WTC11 (cell line): ENCODE results near the gene NANOGP8. TPM values are rescaled to one million over a fixed set of nuclear protein-coding genes. Genes with fewer than 3 reads are reported as not detected.

Source experiments
- ATAC-seq: fragments of 200-7000 bp; cut with Tn5 transposase; 2 replicates; pipeline ENCODE4 v1.10.0; 2021; ENCODE audit warnings: mild to moderate bottlenecking, moderate library complexity
- CTCF ChIA-PET: fragments of 300-600 bp; sonication (Branson Sonifier 250); formaldehyde crosslinking; loops from one replicate; lab custom pipeline; 2021; ENCODE audit warnings: antibody characterized with exemption; lab: Charles Lee
- POLR2A ChIA-PET: fragments of 350-600 bp; sonication (Branson Sonifier 250); formaldehyde crosslinking; loops from one replicate; lab custom pipeline; 2021; ENCODE audit warnings: antibody characterized with exemption; lab: Charles Lee
- DNase-seq: peaks from one replicate; pipeline ENCODE4 v3.0.0; 2021; ENCODE audit warnings: low spot score
- H3K27ac Mint-ChIP-seq: 2 replicates; pipeline ENCODE4 v1.8.0; 2021; ENCODE audit warnings: mixed read lengths
- H3K27me3 Mint-ChIP-seq: 2 replicates; pipeline ENCODE4 v1.8.0; 2021; ENCODE audit warnings: low read depth, mild to moderate bottlenecking, moderate library complexity, mixed read lengths
- H3K36me3 Mint-ChIP-seq: 2 replicates; pipeline ENCODE4 v1.8.0; 2021; ENCODE audit warnings: mixed read lengths
- H3K4me1 Mint-ChIP-seq: 2 replicates; pipeline ENCODE4 v1.8.0; 2022; ENCODE audit warnings: mixed read lengths
- H3K4me3 Mint-ChIP-seq: 2 replicates; pipeline ENCODE4 v1.8.0; 2021; ENCODE audit warnings: mild to moderate bottlenecking, moderate library complexity, mixed read lengths
- H3K9me3 Mint-ChIP-seq: 2 replicates; pipeline ENCODE4 v1.8.0; 2021; ENCODE audit warnings: mixed read lengths
- CREB1 ChIP-seq: sonication (generic); formaldehyde crosslinking; IDR thresholded peaks from 2 replicates; pipeline ENCODE4 v1.8.0; 2023; ENCODE audit warnings: mild to moderate bottlenecking, missing genetic modification reagents
- CREM ChIP-seq: sonication (generic); formaldehyde crosslinking; IDR thresholded peaks from 2 replicates; pipeline ENCODE4 v1.8.1; 2022; ENCODE audit warnings: mild to moderate bottlenecking, missing genetic modification reagents, moderate library complexity
- ELF4 ChIP-seq: sonication (generic); formaldehyde crosslinking; IDR thresholded peaks from 2 replicates; pipeline ENCODE4 v1.8.1; 2022; ENCODE audit warnings: low read depth, mild to moderate bottlenecking, moderate library complexity, missing genetic modification reagents
- FOXJ3 ChIP-seq: sonication (generic); formaldehyde crosslinking; IDR thresholded peaks from 2 replicates; pipeline ENCODE4 v1.9.0; 2021; ENCODE audit warnings: missing genetic modification reagents, mild to moderate bottlenecking, borderline replicate concordance
- GABPB1 ChIP-seq: sonication (generic); formaldehyde crosslinking; IDR thresholded peaks from 2 replicates; pipeline ENCODE4 v1.8.1; 2023; ENCODE audit warnings: mild to moderate bottlenecking, missing genetic modification reagents
- NFATC4 ChIP-seq: fragments of 250-450 bp; sonication (Bioruptor Pico); IDR thresholded peaks from 2 replicates; pipeline ENCODE4 v1.9.0; 2021; ENCODE audit warnings: mild to moderate bottlenecking
- NFE2L1 ChIP-seq: sonication (generic); formaldehyde crosslinking; IDR thresholded peaks from 2 replicates; pipeline ENCODE4 v1.8.1; 2023; ENCODE audit warnings: missing genetic modification reagents
- PRRX2 ChIP-seq: fragments of 250-450 bp; sonication (Bioruptor Pico); IDR thresholded peaks from 2 replicates; pipeline ENCODE4 v1.8.0; 2021; ENCODE audit warnings: mild to moderate bottlenecking
- RORB ChIP-seq: fragments of 250-450 bp; sonication (Bioruptor Pico); IDR thresholded peaks from 2 replicates; pipeline ENCODE4 v1.9.0; 2021; ENCODE audit warnings: mild to moderate bottlenecking
- SMAD3 ChIP-seq: sonication (generic); formaldehyde crosslinking; IDR thresholded peaks from 2 replicates; pipeline ENCODE4 v1.8.0; 2022; ENCODE audit warnings: missing genetic modification reagents, mild to moderate bottlenecking, borderline replicate concordance
- SOX15 ChIP-seq: fragments of 250-450 bp; sonication (Bioruptor Pico); IDR thresholded peaks from 2 replicates; pipeline ENCODE4 v1.9.0; 2021; ENCODE audit warnings: mild to moderate bottlenecking
- ZBTB21 ChIP-seq: sonication (generic); formaldehyde crosslinking; IDR thresholded peaks from 2 replicates; pipeline ENCODE4 v1.8.1; 2023; ENCODE audit warnings: mild to moderate bottlenecking, missing genetic modification reagents, borderline replicate concordance
- ZNF138 ChIP-seq: sonication (generic); formaldehyde crosslinking; conservative IDR thresholded peaks from 2 replicates; pipeline ENCODE4 v1.8.1; 2022; ENCODE audit warnings: mild to moderate bottlenecking, moderate library complexity, missing genetic modification reagents
- ZNF232 ChIP-seq: sonication (generic); formaldehyde crosslinking; IDR thresholded peaks from 2 replicates; pipeline ENCODE4 v1.8.0; 2022; ENCODE audit warnings: mild to moderate bottlenecking, missing genetic modification reagents
- ZNF317 ChIP-seq: sonication (generic); formaldehyde crosslinking; IDR thresholded peaks from 2 replicates; pipeline ENCODE4 v1.8.1; 2023; ENCODE audit warnings: low read depth, mild to moderate bottlenecking, moderate library complexity, missing genetic modification reagents, borderline replicate concordance
- ZNF671 ChIP-seq: fragments of 250-450 bp; sonication (Bioruptor Pico); IDR thresholded peaks from 2 replicates; pipeline ENCODE4 v1.8.0; 2021; ENCODE audit warnings: mild to moderate bottlenecking
- total RNA-seq: library from RNA; stranded (reverse); gene quantifications from 3 replicates; pipeline ENCODE4 v1.2.3, GENCODE V29; 2021
- TF ChIP-seq, protein P1 (sequence below): sonication (generic); formaldehyde crosslinking; IDR thresholded peaks from 2 replicates; pipeline ENCODE4 v1.8.0; 2022; ENCODE audit warnings: mild to moderate bottlenecking, missing genetic modification reagents
- TF ChIP-seq, protein P2 (sequence below): sonication (generic); formaldehyde crosslinking; IDR thresholded peaks from 2 replicates; pipeline ENCODE4 v1.8.1; 2023; ENCODE audit warnings: mild to moderate bottlenecking, missing genetic modification reagents
- TF ChIP-seq, protein P3 (sequence below): fragments of 250-450 bp; sonication (Bioruptor Pico); IDR thresholded peaks from 2 replicates; pipeline ENCODE4 v1.9.0; 2021; ENCODE audit warnings: mild to moderate bottlenecking
- TF ChIP-seq, protein P4 (sequence below): sonication (generic); formaldehyde crosslinking; conservative IDR thresholded peaks from 2 replicates; pipeline ENCODE4 v1.8.1; 2022; ENCODE audit warnings: mild to moderate bottlenecking, missing genetic modification reagents
- TF ChIP-seq, protein P5 (sequence below): fragments of 200-600 bp; IDR thresholded peaks from 2 replicates; pipeline ENCODE4 v1.8.0; 2022; ENCODE audit warnings: antibody characterized with exemption
- TF ChIP-seq, protein P6 (sequence below): fragments of 250-450 bp; sonication (Bioruptor Pico); IDR thresholded peaks from 2 replicates; pipeline ENCODE4 v1.9.0; 2021; ENCODE audit warnings: moderate library complexity, mild to moderate bottlenecking, inconsistent platforms, borderline replicate concordance
- TF ChIP-seq, protein P7 (sequence below): fragments of 250-450 bp; sonication (Bioruptor Pico); IDR thresholded peaks from 2 replicates; pipeline ENCODE4 v1.9.0; 2021; ENCODE audit warnings: mild to moderate bottlenecking
- TF ChIP-seq, protein P8 (sequence below): fragments of 250-450 bp; sonication (Bioruptor Pico); conservative IDR thresholded peaks from 2 replicates; pipeline ENCODE4 v1.9.0; 2021; ENCODE audit warnings: mild to moderate bottlenecking

Gene NANOGP8
- total RNA-seq, 1 experiment from 2014 or later = 2.1 TPM

DNA sequence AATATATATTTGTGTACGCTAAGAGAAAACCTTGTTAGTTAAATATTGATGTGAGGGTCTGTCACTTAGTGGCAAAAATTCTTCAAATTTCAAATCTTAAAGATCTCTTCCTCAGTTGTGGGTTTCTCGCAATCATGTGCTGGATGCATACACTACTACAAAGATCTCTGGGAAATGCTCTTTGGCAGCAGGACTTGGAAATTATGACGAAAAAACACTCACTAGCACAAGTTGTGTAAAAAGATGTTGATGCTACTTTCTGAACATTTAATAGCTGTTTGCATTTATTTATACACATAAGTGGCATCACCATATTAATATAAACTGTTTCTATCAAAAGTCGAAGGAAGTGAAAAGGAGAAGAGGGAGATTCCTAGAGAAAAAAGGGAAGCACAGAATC is 10.8 kb upstream of the NANOGP8 start (continued):
- TF ChIP-seq, protein P1, sequence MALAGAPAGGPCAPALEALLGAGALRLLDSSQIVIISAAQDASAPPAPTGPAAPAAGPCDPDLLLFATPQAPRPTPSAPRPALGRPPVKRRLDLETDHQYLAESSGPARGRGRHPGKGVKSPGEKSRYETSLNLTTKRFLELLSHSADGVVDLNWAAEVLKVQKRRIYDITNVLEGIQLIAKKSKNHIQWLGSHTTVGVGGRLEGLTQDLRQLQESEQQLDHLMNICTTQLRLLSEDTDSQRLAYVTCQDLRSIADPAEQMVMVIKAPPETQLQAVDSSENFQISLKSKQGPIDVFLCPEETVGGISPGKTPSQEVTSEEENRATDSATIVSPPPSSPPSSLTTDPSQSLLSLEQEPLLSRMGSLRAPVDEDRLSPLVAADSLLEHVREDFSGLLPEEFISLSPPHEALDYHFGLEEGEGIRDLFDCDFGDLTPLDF = no peak
- TF ChIP-seq ZBTB21 (CRISPR knock-in tag) = no peak
- no peak for TF ChIP-seq SMAD3 (CRISPR knock-in tag)
- TF ChIP-seq ZNF138 (CRISPR knock-in tag) = no peak
- no peak for TF ChIP-seq CREM
- TF ChIP-seq NFE2L1 (CRISPR knock-in tag) = no peak

DNA sequence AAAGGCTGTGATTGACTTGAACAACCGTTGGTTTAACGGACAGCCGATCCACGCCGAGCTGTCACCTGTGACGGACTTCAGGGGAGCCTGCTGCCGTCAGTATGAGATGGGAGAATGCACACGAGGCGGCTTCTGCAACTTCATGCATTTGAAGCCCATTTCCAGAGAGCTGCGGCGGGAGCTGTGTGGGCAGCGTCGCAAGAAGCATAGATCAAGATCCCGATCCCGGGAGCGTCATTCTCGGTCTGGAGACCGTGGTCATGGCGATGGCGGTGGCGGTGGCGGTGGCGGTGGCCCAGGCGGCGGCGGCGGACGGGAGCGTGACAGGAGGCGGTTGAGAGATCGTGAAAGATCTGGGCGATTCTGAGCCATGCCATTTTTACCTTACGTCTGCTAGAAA is 7.8 kb upstream of the NANOGP8 start:
- ChIA-PET POLR2A (no interaction called here), CTCF (no interaction called here)
- H3K27ac Mint-ChIP-seq = peak overlapping the region; percentile 58; the same call in 1 of the 2 replicates
- no peak for TF ChIP-seq PRRX2 (CRISPR knock-in tag)
- TF ChIP-seq, protein P2, sequence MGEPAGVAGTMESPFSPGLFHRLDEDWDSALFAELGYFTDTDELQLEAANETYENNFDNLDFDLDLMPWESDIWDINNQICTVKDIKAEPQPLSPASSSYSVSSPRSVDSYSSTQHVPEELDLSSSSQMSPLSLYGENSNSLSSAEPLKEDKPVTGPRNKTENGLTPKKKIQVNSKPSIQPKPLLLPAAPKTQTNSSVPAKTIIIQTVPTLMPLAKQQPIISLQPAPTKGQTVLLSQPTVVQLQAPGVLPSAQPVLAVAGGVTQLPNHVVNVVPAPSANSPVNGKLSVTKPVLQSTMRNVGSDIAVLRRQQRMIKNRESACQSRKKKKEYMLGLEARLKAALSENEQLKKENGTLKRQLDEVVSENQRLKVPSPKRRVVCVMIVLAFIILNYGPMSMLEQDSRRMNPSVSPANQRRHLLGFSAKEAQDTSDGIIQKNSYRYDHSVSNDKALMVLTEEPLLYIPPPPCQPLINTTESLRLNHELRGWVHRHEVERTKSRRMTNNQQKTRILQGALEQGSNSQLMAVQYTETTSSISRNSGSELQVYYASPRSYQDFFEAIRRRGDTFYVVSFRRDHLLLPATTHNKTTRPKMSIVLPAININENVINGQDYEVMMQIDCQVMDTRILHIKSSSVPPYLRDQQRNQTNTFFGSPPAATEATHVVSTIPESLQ (CRISPR knock-in tag) = no peak
- no peak for TF ChIP-seq ZNF232 (CRISPR knock-in tag)
- no peak for TF ChIP-seq GABPB1 (CRISPR knock-in tag)
- TF ChIP-seq RORB (CRISPR knock-in tag) = no peak
- no peak for TF ChIP-seq ZNF671 (CRISPR knock-in tag)
- no peak for TF ChIP-seq SMAD3 (CRISPR knock-in tag)
- no peak for TF ChIP-seq SOX15 (CRISPR knock-in tag)
- TF ChIP-seq, protein P3, sequence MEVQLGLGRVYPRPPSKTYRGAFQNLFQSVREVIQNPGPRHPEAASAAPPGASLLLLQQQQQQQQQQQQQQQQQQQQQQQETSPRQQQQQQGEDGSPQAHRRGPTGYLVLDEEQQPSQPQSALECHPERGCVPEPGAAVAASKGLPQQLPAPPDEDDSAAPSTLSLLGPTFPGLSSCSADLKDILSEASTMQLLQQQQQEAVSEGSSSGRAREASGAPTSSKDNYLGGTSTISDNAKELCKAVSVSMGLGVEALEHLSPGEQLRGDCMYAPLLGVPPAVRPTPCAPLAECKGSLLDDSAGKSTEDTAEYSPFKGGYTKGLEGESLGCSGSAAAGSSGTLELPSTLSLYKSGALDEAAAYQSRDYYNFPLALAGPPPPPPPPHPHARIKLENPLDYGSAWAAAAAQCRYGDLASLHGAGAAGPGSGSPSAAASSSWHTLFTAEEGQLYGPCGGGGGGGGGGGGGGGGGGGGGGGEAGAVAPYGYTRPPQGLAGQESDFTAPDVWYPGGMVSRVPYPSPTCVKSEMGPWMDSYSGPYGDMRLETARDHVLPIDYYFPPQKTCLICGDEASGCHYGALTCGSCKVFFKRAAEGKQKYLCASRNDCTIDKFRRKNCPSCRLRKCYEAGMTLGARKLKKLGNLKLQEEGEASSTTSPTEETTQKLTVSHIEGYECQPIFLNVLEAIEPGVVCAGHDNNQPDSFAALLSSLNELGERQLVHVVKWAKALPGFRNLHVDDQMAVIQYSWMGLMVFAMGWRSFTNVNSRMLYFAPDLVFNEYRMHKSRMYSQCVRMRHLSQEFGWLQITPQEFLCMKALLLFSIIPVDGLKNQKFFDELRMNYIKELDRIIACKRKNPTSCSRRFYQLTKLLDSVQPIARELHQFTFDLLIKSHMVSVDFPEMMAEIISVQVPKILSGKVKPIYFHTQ (CRISPR knock-in tag) = no peak
- no peak for TF ChIP-seq ELF4 (CRISPR knock-in tag)
- TF ChIP-seq CREB1 (CRISPR knock-in tag) = no peak
- TF ChIP-seq, protein P4, sequence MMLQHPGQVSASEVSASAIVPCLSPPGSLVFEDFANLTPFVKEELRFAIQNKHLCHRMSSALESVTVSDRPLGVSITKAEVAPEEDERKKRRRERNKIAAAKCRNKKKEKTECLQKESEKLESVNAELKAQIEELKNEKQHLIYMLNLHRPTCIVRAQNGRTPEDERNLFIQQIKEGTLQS (CRISPR knock-in tag) = no peak
- no peak for TF ChIP-seq FOXJ3 (CRISPR knock-in tag)
- TF ChIP-seq, protein P5, sequence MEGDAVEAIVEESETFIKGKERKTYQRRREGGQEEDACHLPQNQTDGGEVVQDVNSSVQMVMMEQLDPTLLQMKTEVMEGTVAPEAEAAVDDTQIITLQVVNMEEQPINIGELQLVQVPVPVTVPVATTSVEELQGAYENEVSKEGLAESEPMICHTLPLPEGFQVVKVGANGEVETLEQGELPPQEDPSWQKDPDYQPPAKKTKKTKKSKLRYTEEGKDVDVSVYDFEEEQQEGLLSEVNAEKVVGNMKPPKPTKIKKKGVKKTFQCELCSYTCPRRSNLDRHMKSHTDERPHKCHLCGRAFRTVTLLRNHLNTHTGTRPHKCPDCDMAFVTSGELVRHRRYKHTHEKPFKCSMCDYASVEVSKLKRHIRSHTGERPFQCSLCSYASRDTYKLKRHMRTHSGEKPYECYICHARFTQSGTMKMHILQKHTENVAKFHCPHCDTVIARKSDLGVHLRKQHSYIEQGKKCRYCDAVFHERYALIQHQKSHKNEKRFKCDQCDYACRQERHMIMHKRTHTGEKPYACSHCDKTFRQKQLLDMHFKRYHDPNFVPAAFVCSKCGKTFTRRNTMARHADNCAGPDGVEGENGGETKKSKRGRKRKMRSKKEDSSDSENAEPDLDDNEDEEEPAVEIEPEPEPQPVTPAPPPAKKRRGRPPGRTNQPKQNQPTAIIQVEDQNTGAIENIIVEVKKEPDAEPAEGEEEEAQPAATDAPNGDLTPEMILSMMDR = no peak
- TF ChIP-seq, protein P6, sequence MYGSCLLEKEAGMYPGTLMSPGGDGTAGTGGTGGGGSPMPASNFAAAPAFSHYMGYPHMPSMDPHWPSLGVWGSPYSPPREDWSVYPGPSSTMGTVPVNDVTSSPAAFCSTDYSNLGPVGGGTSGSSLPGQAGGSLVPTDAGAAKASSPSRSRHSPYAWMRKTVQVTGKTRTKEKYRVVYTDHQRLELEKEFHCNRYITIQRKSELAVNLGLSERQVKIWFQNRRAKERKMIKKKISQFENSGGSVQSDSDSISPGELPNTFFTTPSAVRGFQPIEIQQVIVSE (CRISPR knock-in tag) = no peak
- TF ChIP-seq CREM = no peak
- TF ChIP-seq, protein P7, sequence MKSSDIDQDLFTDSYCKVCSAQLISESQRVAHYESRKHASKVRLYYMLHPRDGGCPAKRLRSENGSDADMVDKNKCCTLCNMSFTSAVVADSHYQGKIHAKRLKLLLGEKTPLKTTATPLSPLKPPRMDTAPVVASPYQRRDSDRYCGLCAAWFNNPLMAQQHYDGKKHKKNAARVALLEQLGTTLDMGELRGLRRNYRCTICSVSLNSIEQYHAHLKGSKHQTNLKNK (CRISPR knock-in tag) = no peak
- no peak for TF ChIP-seq NFATC4
- TF ChIP-seq ZNF317 (CRISPR knock-in tag) = no peak
- TF ChIP-seq, protein P8, sequence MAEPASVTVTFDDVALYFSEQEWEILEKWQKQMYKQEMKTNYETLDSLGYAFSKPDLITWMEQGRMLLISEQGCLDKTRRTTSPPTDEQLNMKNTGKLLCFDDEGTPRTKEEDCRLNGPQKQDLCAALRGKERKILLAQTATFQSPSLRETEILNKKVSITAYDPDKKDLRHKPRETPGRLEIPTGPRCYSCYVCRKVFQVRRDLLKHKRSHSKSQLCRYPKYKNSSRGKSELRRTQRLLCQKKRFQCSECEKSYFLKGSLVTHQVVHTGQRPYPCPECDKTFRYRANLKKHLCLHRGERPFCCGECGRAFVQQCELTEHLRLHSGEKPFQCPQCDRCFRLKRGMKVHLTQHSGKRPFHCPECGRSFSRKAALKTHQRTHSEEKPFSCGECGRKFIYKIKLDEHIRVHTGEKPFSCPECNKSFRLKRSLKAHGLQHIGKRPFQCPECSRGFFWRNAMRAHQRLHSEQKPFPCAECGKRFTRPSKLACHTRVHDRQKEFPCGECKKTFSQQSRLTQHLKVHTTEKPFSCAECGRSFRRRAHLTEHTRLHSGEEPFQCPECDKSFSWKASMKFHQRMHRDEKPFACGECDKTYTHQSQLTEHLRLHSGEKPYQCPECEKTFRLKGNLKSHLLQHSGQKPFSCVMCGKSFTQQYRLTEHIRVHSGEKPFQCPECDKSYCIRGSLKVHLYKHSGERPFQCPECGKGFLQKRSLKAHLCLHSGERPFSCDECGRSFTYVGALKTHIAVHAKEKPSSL (CRISPR knock-in tag) = no peak
- no peaks in the 10 kb centered on the region for H3K27me3 Mint-ChIP-seq
- H3K9me3 Mint-ChIP-seq = peaks cover 11% of the 10 kb centered on the region
- H3K36me3 Mint-ChIP-seq = peaks cover 10% of the 10 kb centered on the region; the same call in 1 of the 2 replicates
- H3K4me3 Mint-ChIP-seq = no peak overlapping the region
- no peak for ATAC-seq
- no peak for DNase-seq
- peaks cover 15% of the 10 kb centered on the region for H3K4me1 Mint-ChIP-seq
